ENCODE results near the gene ADCYAP1R1.

DNA sequence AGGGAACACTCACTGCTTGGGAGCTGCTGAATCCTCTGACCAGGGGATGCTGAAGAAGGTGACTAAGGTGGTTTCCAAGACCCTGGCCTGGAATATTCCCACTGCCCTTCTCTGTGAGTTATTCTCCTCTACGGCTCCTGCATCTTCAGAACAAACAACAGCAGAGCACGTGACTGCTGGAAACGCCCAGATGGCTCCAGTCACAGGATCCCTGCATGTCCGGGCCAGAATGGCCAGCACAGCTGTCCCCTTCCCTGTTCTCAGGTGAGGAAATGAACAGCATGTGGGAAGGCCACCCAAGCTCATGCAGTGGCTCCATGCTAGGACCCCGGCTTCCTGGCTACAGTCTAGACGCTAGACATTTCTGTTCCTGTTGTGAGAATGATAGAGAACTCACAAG is 45.3 kb upstream of the ADCYAP1R1 start:
- TF ChIP-seq, protein P1, sequence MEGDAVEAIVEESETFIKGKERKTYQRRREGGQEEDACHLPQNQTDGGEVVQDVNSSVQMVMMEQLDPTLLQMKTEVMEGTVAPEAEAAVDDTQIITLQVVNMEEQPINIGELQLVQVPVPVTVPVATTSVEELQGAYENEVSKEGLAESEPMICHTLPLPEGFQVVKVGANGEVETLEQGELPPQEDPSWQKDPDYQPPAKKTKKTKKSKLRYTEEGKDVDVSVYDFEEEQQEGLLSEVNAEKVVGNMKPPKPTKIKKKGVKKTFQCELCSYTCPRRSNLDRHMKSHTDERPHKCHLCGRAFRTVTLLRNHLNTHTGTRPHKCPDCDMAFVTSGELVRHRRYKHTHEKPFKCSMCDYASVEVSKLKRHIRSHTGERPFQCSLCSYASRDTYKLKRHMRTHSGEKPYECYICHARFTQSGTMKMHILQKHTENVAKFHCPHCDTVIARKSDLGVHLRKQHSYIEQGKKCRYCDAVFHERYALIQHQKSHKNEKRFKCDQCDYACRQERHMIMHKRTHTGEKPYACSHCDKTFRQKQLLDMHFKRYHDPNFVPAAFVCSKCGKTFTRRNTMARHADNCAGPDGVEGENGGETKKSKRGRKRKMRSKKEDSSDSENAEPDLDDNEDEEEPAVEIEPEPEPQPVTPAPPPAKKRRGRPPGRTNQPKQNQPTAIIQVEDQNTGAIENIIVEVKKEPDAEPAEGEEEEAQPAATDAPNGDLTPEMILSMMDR (IDR thresholded peaks at IDR 0.05), result no peak
- TF ChIP-seq POLR2A (IDR thresholded peaks at IDR 0.05), result no peak
